ENCODE measurements around the gene PPP1R3F. TPM values are rescaled to one million over a fixed set of nuclear protein-coding genes. Genes with fewer than 3 reads are reported as not detected.

The PPP1R3F gene
- total RNA-seq, 2 donors from 2014 or later: 12.6 to 14.8 TPM

- TF ChIP-seq, protein P1, sequence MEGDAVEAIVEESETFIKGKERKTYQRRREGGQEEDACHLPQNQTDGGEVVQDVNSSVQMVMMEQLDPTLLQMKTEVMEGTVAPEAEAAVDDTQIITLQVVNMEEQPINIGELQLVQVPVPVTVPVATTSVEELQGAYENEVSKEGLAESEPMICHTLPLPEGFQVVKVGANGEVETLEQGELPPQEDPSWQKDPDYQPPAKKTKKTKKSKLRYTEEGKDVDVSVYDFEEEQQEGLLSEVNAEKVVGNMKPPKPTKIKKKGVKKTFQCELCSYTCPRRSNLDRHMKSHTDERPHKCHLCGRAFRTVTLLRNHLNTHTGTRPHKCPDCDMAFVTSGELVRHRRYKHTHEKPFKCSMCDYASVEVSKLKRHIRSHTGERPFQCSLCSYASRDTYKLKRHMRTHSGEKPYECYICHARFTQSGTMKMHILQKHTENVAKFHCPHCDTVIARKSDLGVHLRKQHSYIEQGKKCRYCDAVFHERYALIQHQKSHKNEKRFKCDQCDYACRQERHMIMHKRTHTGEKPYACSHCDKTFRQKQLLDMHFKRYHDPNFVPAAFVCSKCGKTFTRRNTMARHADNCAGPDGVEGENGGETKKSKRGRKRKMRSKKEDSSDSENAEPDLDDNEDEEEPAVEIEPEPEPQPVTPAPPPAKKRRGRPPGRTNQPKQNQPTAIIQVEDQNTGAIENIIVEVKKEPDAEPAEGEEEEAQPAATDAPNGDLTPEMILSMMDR (IDR thresholded peaks at IDR 0.05): no peak
- Histone ChIP-seq H3K4me3 (no peak overlapping the region), H3K36me3 (peaks cover 7% of the 10 kb centered on the region), H3K9me3 (no peaks in the 10 kb centered on the region), H3K4me1 (ENCODE audit: control insufficient read depth in 1 of 2, low read depth in 2 of 2) (no peaks in the 10 kb centered on the region), H3K27ac (no peak overlapping the region), H3K27me3 (replicated peaks; ENCODE audit: insufficient read depth) (no peaks in the 10 kb centered on the region)
- ATAC-seq (ENCODE audit: insufficient number of reproducible peaks, low FRiP score, low read depth) (no peak), DNase-seq (ENCODE audit: low spot score) (no peak)
Observed at GRCh38 chrX:49243166-49243565, 26.4 kb upstream of the PPP1R3F start.

DNA sequence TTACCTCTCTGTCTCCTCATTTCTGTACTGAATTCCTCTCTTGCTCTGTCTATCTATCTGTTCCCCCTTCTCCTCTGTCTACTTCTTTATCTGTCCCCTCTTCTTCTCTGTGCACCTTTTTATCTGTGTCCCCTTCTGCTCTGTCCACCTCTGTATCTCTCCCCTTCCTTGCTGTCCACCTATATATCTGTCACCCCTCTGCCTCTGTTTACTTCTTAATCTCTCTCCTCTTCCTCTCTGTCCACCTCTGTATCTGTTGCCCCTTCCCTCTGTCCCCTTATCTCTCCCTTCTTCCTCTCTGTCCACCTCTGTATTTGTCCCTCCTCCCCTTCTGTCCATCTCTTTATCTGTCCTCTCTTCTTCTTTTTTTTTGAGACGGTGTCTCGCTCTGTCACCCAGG is 25.4 kb upstream of the PPP1R3F start:
- no peaks in the 10 kb centered on the region for H3K9me3 ChIP-seq
- no peak overlapping the region for H3K27ac ChIP-seq
- ATAC-seq (ENCODE audit: insufficient number of reproducible peaks, low FRiP score, low read depth): no peak
- no peak for DNase-seq (ENCODE audit: low spot score)
- H3K4me3 ChIP-seq: no peak overlapping the region
- TF ChIP-seq, protein P1 (IDR thresholded peaks at IDR 0.05): no peak
- no peaks in the 10 kb centered on the region for H3K27me3 ChIP-seq (replicated peaks; ENCODE audit: insufficient read depth)
- H3K36me3 ChIP-seq: peaks cover 7% of the 10 kb centered on the region
- H3K4me1 ChIP-seq (ENCODE audit: control insufficient read depth in 1 of 2, low read depth in 2 of 2): no peaks in the 10 kb centered on the region

- peaks cover 10% of the 10 kb centered on the region for H3K36me3 ChIP-seq
- H3K27ac ChIP-seq: no peak overlapping the region
- no peaks in the 10 kb centered on the region for H3K4me1 ChIP-seq (ENCODE audit: control insufficient read depth in 1 of 2, low read depth in 2 of 2)
Observed at GRCh38 chrX:49246541-49246940, 23.1 kb upstream of the PPP1R3F start.

DNA sequence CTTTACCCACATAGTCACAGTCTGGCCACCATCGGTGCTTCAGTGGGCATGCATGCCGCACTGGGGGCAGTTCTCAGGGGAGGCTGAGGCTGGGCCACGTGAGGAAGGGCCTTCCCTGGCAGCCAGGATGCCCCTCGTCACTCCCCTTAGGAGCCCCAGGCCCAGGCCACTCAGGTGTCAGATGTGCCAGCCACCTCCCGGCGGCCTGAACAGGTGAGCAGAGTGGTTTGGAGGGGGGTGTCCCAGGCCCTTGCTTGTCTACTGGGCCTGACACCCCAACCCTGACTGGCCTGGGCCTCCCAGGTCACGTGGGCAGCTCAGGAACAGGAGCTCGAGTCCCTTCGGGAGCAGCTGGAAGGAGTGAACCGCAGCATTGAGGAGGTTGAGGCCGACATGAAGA is 22.2 kb upstream of the PPP1R3F start:
- H3K4me1 ChIP-seq (ENCODE audit: control insufficient read depth in 1 of 2, low read depth in 2 of 2): no peaks in the 10 kb centered on the region
- H3K9me3 ChIP-seq: no peaks in the 10 kb centered on the region
- no peak overlapping the region for H3K4me3 ChIP-seq
- H3K27me3 ChIP-seq (replicated peaks; ENCODE audit: insufficient read depth): no peaks in the 10 kb centered on the region
- DNase-seq (ENCODE audit: low spot score) (no peak), ATAC-seq (ENCODE audit: insufficient number of reproducible peaks, low FRiP score, low read depth) (no peak)
- TF ChIP-seq, protein P1 (IDR thresholded peaks at IDR 0.05): no peak
- H3K36me3 ChIP-seq: peaks cover 10% of the 10 kb centered on the region
- no peak overlapping the region for H3K27ac ChIP-seq

More at GRCh38 chrX:49246541-49246940, 23.1 kb upstream of the PPP1R3F start:
- ATAC-seq (ENCODE audit: insufficient number of reproducible peaks, low FRiP score, low read depth): no peak
- no peaks in the 10 kb centered on the region for H3K27me3 ChIP-seq (replicated peaks; ENCODE audit: insufficient read depth)
- TF ChIP-seq, protein P1 (IDR thresholded peaks at IDR 0.05): no peak
- no peak overlapping the region for H3K4me3 ChIP-seq
- DNase-seq (ENCODE audit: low spot score): no peak
- H3K9me3 ChIP-seq: no peaks in the 10 kb centered on the region

GRCh38 chrX:49247916-49248811 is 21.4 kb upstream of the PPP1R3F start:
- H3K27me3 ChIP-seq (replicated peaks; ENCODE audit: insufficient read depth): no peaks in the 10 kb centered on the region
- H3K36me3 ChIP-seq: peaks cover 6% of the 10 kb centered on the region
- no peaks in the 10 kb centered on the region for H3K9me3 ChIP-seq
- H3K27ac ChIP-seq: no peak overlapping the region
- H3K4me3 ChIP-seq: no peak overlapping the region
- ATAC-seq (ENCODE audit: insufficient number of reproducible peaks, low FRiP score, low read depth) (no peak), DNase-seq (ENCODE audit: low spot score) (no peak)
- TF ChIP-seq, protein P1 (IDR thresholded peaks at IDR 0.05): no peak
- no peaks in the 10 kb centered on the region for H3K4me1 ChIP-seq (ENCODE audit: control insufficient read depth in 1 of 2, low read depth in 2 of 2)

Data from thoracic aorta (tissue), 2 donors.